Measurements from ENCODE around the gene GRIK4.

The GRIK4 gene

GRCh38 chr11:120635136-120635810 is 123.7 kb downstream of the GRIK4 start:
- DNase-seq (ENCODE audit: low spot score), result no peak

- DNase-seq (ENCODE audit: low spot score), result no peak
Observed at GRCh38 chr11:120637131-120637530, 125.6 kb downstream of the GRIK4 start.

DNA sequence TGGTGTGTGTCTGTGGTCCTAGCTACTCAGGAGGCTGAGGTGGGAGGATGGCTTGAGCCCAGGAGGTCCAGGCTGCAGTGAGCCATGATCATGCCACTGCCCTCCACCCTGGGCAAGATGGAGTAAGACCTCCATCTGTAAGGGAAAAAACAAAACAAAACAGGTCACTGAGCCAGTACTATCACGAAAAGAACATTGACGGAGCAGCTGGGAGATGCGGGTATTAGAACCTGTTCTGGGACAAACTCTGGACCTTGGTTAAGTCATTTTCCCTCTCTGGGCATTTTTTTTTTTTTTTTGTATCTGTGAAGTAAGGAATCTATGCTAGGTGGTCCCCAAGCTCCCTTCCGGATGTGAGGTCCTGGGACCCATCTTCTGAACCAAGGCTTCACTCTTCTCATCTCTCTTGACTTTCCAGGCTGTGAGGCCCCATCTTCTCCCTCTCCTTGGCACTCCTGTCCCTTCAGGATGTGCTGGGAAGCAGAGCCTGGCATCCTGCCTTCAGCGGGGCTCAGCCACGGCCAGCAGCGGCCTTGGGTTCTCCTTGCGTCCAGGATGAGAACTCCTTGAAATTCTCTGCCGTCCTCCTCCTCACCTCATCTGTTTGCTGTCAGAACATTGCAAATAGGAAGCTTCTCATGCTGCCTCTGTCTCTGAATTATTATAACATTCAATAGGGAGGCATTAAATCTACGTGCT is 130.8 kb downstream of the GRIK4 start:
- no peak for DNase-seq (ENCODE audit: low spot score)

DNA sequence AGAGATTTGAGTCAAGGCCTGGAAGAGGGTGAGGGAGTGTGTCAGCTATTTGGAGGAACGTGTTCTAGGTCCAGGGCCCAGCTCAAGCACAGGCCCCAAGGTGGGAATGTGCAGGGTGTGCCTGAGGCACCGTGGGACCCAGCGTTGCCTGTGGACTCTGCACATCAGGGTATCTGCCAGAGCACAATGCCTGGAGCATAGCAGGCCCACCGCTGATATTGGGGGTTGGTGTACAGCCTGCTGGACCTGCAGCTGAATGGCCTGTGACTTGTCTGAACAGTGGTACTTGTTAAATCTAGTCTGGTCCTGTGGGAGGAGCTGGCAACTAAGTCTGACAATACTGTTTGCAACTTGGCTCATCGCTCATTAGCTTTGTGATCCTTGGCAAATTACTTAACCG is 131.7 kb downstream of the GRIK4 start:
- DNase-seq (ENCODE audit: low spot score), result no peak

DNA sequence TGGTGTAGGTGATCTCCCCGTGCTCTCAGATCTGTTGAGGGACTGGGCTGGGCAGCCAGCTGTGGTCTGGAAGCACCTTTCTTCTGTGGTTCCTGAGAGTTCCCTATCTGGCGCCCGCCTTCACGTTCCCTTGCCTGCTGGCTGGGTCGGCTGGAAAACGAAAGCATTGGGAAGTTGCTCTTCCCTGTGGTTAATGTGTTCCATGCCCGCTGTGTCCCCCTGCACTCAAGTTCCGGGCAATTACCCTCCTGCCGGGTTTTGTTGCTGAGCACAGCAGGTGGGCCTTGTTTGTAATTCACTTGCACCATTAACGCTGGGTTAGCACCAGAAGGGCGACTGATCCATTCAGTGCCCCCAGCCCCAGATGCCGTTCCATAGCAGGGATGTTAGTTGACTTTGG is 134.1 kb downstream of the GRIK4 start:
- DNase-seq (ENCODE audit: low spot score), result no peak

GRCh38 chr11:120646206-120646605 is 134.7 kb downstream of the GRIK4 start:
- no peak for DNase-seq (ENCODE audit: low spot score)

DNA sequence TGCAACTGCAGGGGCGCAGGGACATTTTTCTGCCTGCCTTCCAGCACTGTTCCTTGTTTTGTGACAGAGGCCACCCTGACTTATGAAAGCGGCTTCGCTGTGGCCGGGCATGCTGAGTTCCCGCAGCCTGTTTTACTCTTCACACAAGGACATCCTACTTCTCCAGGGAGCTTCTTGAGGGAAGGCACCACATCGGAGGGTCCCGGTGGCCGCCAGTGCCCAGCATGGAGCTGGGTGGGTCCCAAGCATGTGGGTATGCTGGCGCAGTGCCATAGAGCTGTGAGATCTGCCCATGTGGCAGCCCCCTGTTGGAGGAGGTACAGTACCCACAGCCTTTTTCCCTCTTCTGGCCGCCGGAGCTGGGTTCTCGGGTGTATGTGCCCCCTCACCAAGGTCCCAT is 136.1 kb downstream of the GRIK4 start:
- DNase-seq (ENCODE audit: low spot score), result no peak

- no peak for DNase-seq (ENCODE audit: low spot score)
Observed at GRCh38 chr11:120648771-120649170, 137.2 kb downstream of the GRIK4 start.

GRCh38 chr11:120649316-120649715 is 137.8 kb downstream of the GRIK4 start:
- DNase-seq (ENCODE audit: low spot score), result no peak

- DNase-seq (ENCODE audit: low spot score), result no peak
Observed at GRCh38 chr11:120651396-120651795, 139.8 kb downstream of the GRIK4 start.

- DNase-seq (ENCODE audit: low spot score), result no peak
Observed at GRCh38 chr11:120651836-120652235, 140.3 kb downstream of the GRIK4 start.

DNA sequence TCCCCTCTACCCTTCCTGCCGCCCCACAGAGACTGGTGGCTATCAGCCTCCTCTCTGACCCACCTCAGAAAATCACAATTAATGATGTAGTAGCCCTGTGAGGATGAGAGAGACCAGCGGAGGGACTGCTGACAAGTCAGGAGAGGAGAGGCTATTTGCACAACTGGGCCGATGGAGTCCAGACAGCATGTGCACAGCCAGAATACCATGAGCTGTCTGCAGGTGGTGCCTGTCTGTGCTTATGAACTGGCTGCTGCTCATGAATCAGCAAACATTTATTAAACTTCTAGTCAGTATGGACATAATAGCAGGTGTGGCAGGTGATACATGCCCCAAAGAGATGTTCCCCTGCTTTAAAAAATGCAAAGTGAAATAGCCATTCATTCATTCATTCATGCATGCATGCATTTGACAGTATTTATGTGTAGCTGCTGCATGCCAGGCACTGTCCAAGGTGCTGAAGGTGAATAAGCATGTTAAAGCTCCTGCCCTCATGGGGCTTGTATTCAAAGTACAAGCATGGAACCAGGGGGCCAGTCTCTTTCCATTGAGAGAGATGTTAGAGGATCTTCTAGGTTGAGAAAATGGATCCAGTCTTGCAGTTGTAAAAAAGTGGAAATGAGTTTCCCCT is 141.3 kb downstream of the GRIK4 start:
- DNase-seq (ENCODE audit: low spot score), result no peak

GRCh38 chr11:120655589-120655988 is 144.0 kb downstream of the GRIK4 start:
- no peak for DNase-seq (ENCODE audit: low spot score)

DNA sequence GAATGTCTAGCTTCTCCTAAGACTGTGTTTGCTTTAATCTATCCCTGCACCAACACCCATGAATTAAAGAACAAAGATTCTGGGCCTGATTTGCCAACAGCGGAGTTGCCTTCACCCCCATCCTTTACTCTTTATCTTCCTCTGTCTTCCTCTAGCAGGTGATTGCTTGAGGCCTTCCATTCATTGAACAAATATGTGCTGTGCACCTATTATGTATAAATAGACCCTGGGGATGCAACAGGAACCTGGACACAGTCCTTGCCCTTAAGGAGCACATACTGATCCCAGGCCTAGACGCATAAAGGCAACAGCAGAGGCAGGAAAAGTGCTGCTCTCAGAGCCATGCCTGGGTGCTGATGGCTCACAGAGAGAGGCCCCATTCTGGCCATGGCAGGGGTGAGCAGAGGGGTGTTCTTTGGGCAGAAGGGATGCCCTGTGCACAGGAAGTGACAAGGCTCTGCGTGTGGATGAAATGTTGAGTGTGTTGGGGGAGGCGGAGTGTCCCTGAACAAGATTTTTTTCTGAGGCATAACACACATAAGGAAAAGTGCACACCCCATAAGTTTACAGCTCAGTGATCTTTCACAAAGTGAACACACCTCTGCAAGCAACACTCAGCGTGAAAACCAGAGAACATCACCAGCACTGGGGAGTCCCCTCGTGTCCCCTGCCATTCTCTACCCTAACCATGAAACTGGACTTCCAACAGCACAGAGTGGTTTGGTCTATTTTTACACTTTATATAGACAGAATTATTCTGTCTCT is 145.9 kb downstream of the GRIK4 start:
- DNase-seq (ENCODE audit: low spot score), result no peak

DNA sequence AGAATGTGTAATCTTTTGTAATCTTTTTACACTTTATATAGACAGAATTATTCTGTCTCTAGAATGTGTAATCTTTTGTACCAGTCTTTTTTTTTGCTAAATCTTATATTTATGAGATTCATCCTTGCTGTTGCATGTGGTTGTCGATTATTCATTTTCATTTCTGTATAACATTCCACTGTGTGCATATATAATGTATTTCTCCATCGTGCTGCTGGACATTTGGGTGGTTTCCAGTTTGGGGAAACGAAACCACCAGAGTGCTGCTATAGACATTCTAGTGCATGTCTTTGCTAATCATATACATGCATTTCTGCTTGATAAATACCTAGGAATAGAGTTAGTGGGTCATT is 146.5 kb downstream of the GRIK4 start:
- no peak for DNase-seq (ENCODE audit: low spot score)

DNA sequence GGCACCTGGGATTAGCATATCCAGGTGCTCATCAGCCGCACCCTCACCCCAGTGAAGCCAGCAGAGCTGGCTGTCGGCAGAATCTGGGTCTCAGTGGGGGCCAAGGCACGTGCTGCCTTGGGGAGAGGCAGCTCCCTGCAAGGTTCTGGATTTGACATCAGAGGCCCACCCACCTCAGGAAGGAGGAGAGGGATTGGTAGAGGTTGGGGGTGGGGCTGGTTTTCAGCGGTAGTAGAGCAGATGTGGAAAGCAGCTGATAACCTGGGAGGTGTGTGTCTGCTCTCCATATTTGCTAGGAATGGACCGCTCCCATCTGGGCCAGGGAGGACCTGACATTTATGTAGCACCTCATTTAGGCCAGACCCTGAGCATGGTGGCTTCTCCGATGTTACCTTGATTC is 147.5 kb downstream of the GRIK4 start:
- DNase-seq (ENCODE audit: low spot score), result no peak

DNA sequence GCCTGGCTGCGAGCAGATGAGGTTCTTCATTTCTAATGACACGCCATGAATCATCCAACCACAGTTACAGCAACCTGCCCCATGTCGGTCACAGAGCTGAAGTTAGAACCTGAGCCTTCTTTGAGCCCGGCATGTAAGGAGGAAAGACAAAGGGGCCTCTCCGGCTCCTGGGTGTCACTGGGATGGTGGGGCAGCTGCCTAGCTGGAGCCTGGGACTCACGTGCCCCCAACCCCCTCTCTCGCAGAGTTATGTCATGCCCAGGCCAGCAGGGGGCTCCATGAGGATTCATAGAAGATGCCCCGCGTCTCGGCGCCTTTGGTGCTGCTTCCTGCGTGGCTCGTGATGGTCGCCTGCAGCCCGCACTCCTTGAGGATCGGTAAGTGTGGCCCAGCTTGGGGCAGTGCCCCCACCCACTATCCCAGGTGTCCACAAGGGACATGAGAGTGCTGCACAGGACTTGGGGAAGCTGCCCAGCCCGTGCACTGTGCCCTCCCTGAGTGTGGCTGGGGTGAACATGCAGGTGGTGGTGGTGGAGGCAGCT is 148.5 kb downstream of the GRIK4 start:
- DNase-seq (ENCODE audit: low spot score), result no peak

DNA sequence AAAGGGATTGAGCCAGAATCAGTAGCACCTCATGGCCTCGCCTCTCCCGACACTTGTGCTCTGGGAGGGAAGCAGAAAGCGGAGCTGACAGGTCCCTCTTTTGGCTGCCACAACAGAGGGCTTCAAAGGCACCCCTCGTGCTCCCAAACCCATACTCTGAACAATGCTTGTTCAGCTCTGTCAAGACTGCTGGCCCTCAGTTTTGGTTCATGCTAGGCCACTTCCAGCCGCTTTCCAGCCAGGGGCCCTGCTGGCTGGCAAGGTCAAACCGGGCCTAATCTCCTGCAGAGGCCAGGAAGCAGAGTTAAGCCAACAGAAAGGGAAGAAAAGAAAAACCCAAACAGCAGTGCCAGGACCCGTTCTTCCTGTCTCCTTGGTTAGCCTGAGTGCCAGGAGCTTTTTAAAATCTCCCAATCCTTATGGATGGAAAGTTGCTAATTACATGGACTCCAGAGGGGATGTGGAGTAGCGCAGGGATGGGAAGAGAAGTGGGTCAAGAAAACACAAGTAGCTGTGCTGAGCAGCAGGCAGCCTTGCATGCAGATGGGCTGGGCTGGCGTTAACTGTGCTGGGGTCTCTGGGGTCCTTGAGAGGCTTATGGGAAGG is 150.6 kb downstream of the GRIK4 start:
- no peak for DNase-seq (ENCODE audit: low spot score)

DNA sequence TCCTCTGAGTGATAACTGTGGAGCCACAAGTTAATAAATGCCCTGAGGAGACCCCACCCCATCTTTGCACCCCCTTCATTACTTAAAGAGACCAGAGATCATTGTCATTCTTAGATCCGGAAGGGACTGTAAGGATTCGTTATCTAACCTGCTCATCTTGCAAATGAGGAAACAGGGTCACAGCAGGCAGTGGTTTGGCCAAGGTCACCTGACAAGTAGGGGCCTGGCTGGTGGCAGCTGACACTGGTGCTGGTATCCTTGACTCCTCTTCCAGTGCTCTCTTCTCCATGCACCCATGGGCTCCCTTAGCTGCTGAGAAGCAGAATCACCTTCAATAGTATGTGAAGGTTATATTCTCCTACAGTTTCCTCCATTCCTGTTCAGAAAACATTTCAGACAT is 151.6 kb downstream of the GRIK4 start:
- DNase-seq (ENCODE audit: low spot score), result no peak

GRCh38 chr11:120666121-120666639 is 154.6 kb downstream of the GRIK4 start:
- DNase-seq (ENCODE audit: low spot score), result no peak

GRCh38 chr11:120667281-120667680 is 155.7 kb downstream of the GRIK4 start:
- DNase-seq (ENCODE audit: low spot score), result no peak

- no peak for DNase-seq (ENCODE audit: low spot score)
Observed at GRCh38 chr11:120667934-120668333, 156.4 kb downstream of the GRIK4 start.
